Suprapubic skin (tissue), 4 donors: ENCODE measurements around the gene TMOD4.

Source experiments
- CTCF ChIP-seq, 2 donors: fragments of 200-600 bp in 1 of 2; fragments of 450-650 bp in 1 of 2; sonication (generic) in 1 of 2; IDR thresholded peaks; one replicate each; pipeline ENCODE4 v1.5.1; 2016 to 2019; ENCODE audit warnings: antibody characterized with exemption in 2 of 2, mild to moderate bottlenecking in 1 of 2, moderate library complexity in 1 of 2
- POLR2A ChIP-seq, 2 donors: fragments of 450-650 bp; IDR thresholded peaks; one replicate each; pipeline ENCODE4 v1.6.1; 2017; ENCODE audit warnings: antibody characterized with exemption in 2 of 2, mild to moderate bottlenecking in 2 of 2, moderate library complexity in 2 of 2
- POLR2AphosphoS5 ChIP-seq, 3 donors: sonication (generic); formaldehyde crosslinking; IDR thresholded peaks; one replicate each; pipeline ENCODE4 v1.6.1; 2017; ENCODE audit warnings: antibody characterized with exemption in 3 of 3

DNA sequence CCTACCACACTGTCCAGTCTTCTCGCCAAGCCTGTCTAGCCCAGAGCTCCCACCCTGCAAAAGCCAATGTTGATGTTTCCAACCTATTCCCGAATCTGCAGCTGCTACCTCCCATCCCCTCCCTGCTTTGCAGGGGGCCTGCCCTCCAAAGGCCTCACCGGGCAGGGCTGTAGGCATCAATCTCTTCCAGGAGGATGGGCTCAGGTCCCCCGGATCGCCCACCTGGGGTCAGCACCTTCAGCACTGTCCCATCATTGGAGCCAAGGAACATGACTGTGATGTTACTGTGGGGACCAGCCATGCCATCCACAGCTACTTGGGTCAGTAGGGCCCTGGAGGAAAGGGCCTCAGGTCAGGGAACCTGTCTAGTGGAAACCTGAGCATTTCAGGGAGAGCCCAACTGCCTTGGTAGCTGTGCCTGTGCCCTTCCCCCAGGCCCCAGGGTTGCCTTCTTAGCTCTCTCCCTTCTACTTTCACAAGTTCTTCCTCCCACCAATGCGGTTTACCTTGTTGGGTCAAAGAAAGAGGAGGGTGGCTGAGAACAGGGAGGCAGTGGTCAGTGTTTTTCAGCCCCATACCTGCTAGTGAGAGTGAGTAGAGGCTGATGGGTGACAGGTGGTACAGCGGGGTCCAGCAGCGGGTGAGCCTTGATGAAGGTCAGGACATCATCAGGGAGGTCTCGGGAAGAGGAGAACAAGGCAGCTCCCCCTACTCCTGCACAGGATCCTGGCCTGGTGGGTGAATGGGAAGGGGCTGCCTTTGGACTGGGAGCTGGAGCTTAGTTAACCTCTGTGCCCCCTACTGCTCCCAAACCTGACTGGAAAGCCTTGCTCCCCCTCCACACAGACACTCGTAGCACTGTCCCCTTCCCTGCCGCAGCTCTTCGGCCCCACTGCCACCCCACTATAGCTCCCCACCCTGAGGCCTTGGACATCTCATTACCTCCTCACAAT, 40.1 kb downstream of the TMOD4 start:
- TF ChIP-seq POLR2A (IDR thresholded peaks at IDR 0.05) (no peak), CTCF (IDR thresholded peaks at IDR 0.05) (no peak), POLR2AphosphoS5 (IDR thresholded peaks at IDR 0.05) (no peak)
